ENCODE measurements around the gene HOXA13.

DNA sequence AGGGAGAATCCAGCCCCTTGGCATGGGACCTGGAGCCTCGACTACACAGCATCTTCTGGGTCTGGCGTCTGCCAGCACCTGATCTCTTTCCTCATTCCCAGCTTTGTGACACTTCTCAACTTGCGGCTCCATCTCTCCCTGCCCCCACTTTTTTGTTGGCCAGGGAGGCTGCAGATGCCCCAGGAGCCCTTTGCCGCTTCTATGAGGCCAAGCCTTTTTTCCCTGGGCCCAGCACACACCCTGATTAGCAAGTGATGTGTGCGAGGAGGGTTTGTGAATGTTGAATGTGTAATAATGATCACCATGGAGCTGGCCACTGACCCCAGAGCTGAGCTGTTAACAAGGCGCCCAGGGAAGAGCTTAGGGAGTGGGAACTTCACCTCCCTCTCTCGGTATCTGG, 47.1 kb upstream of the HOXA13 start:
- TF ChIP-seq, protein P1, sequence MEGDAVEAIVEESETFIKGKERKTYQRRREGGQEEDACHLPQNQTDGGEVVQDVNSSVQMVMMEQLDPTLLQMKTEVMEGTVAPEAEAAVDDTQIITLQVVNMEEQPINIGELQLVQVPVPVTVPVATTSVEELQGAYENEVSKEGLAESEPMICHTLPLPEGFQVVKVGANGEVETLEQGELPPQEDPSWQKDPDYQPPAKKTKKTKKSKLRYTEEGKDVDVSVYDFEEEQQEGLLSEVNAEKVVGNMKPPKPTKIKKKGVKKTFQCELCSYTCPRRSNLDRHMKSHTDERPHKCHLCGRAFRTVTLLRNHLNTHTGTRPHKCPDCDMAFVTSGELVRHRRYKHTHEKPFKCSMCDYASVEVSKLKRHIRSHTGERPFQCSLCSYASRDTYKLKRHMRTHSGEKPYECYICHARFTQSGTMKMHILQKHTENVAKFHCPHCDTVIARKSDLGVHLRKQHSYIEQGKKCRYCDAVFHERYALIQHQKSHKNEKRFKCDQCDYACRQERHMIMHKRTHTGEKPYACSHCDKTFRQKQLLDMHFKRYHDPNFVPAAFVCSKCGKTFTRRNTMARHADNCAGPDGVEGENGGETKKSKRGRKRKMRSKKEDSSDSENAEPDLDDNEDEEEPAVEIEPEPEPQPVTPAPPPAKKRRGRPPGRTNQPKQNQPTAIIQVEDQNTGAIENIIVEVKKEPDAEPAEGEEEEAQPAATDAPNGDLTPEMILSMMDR (IDR thresholded peaks at IDR 0.05; ENCODE audit: low read depth, low read length, missing input control), result no peak
- TF ChIP-seq REST (IDR thresholded peaks at IDR 0.05), result no peak
- no peak for TF ChIP-seq GABPA (IDR thresholded peaks at IDR 0.05 in 1 of 2, conservative IDR thresholded peaks at IDR 0.05 in 1 of 2)
- TF ChIP-seq RAD21 (IDR thresholded peaks at IDR 0.05), result no peak
- TF ChIP-seq JUND (IDR thresholded peaks at IDR 0.05), result no peak
- TF ChIP-seq MAX (IDR thresholded peaks at IDR 0.05), result no peak
- TF ChIP-seq YY1 (IDR thresholded peaks at IDR 0.05), result no peak
- no peak for TF ChIP-seq TAF1 (conservative IDR thresholded peaks at IDR 0.05)
- TF ChIP-seq SP1 (IDR thresholded peaks at IDR 0.05), result no peak
- TF ChIP-seq RXRA (IDR thresholded peaks at IDR 0.05), result no peak
- no peak for TF ChIP-seq EGR1 (IDR thresholded peaks at IDR 0.05; ENCODE audit: low read depth in 2 of 2)
- TF ChIP-seq, protein P2, sequence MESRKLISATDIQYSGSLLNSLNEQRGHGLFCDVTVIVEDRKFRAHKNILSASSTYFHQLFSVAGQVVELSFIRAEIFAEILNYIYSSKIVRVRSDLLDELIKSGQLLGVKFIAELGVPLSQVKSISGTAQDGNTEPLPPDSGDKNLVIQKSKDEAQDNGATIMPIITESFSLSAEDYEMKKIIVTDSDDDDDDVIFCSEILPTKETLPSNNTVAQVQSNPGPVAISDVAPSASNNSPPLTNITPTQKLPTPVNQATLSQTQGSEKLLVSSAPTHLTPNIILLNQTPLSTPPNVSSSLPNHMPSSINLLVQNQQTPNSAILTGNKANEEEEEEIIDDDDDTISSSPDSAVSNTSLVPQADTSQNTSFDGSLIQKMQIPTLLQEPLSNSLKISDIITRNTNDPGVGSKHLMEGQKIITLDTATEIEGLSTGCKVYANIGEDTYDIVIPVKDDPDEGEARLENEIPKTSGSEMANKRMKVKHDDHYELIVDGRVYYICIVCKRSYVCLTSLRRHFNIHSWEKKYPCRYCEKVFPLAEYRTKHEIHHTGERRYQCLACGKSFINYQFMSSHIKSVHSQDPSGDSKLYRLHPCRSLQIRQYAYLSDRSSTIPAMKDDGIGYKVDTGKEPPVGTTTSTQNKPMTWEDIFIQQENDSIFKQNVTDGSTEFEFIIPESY (IDR thresholded peaks at IDR 0.05), result no peak

Measured in liver (tissue), 3 donors.